GM18507 (cell line): Measurements from ENCODE around the gene RPS6KA5.
"Not testable (repeated sequence)": the region's sequence is repeated elsewhere in the genome, so short reads cannot be mapped to it uniquely, and the experiment has no call there.

Experiments used
- DNase-seq: peaks from one replicate; pipeline ENCODE4 v3.0.0; 2011; ENCODE audit warnings: low read depth; ENCODE audit not compliant: insufficient read length; ENCODE audit errors: extremely low spot score
- FAIRE-seq: peaks from 2 replicates; lab custom pipeline; 2011; peaks lifted over from hg19 to GRCh38; lab: Jason Lieb, UNC

RPS6KA5 gene

GRCh38 chr14:90894241-90894640 lies 166.2 kb downstream of the RPS6KA5 start:
- DNase-seq = no peak
- FAIRE-seq = no peak

GRCh38 chr14:90893510-90893909 lies 166.9 kb downstream of the RPS6KA5 start:
- FAIRE-seq (no peak), DNase-seq (no peak)

GRCh38 chr14:90892970-90893369 lies 167.5 kb downstream of the RPS6KA5 start:
- DNase-seq (no peak), FAIRE-seq (peak; percentile 38)

GRCh38 chr14:90891326-90891725 lies 169.1 kb downstream of the RPS6KA5 start:
- FAIRE-seq (no peak), DNase-seq (no peak)

- FAIRE-seq (no peak), DNase-seq (no peak)
Measured at GRCh38 chr14:90890322-90891020, 170.0 kb downstream of the RPS6KA5 start.

- DNase-seq = no peak
- no peak for FAIRE-seq
Measured at GRCh38 chr14:90886297-90886815, 174.1 kb downstream of the RPS6KA5 start.

GRCh38 chr14:90883782-90884181 lies 176.7 kb downstream of the RPS6KA5 start:
- no peak for FAIRE-seq
- DNase-seq = no peak

- FAIRE-seq (no peak), DNase-seq (no peak)
Measured at GRCh38 chr14:90883197-90883596, 177.2 kb downstream of the RPS6KA5 start.

GRCh38 chr14:90880282-90880681 lies 180.2 kb downstream of the RPS6KA5 start:
- no peak for DNase-seq
- no peak for FAIRE-seq

GRCh38 chr14:90874599-90874998 lies 185.8 kb downstream of the RPS6KA5 start:
- DNase-seq (no peak), FAIRE-seq (no peak)

GRCh38 chr14:90871605-90872233 lies 188.7 kb downstream of the RPS6KA5 start:
- FAIRE-seq (no peak), DNase-seq (no peak)

- DNase-seq = no peak
- no peak for FAIRE-seq
Measured at GRCh38 chr14:90870950-90871604, 189.4 kb downstream of the RPS6KA5 start.

- FAIRE-seq (no peak), DNase-seq (no peak)
Measured at GRCh38 chr14:90867501-90867900, 192.9 kb downstream of the RPS6KA5 start.

- FAIRE-seq (no peak), DNase-seq (no peak)
Measured at GRCh38 chr14:90866833-90867232, 193.6 kb downstream of the RPS6KA5 start.

GRCh38 chr14:90864741-90865140 lies 195.7 kb downstream of the RPS6KA5 start:
- FAIRE-seq (peak; percentile 45), DNase-seq (no peak)

GRCh38 chr14:90858511-90858910 lies 201.9 kb downstream of the RPS6KA5 start:
- FAIRE-seq (no peak), DNase-seq (no peak)

- no peak for DNase-seq
- FAIRE-seq = no peak
Measured at GRCh38 chr14:90857866-90858265, 202.6 kb downstream of the RPS6KA5 start.

- FAIRE-seq, DNase-seq: not testable (repeated sequence)
Measured at GRCh38 chr14:90856115-90856514, 204.3 kb downstream of the RPS6KA5 start.

GRCh38 chr14:90853116-90853515 lies 207.3 kb downstream of the RPS6KA5 start:
- DNase-seq (no peak), FAIRE-seq (no peak)

- no peak for DNase-seq
Measured at GRCh38 chr14:90851327-90852036, 209.0 kb downstream of the RPS6KA5 start.

More at GRCh38 chr14:90851327-90852036, 209.0 kb downstream of the RPS6KA5 start:
- FAIRE-seq = no peak
